ENCODE results near the gene VANGL2.

VANGL2 gene

DNA sequence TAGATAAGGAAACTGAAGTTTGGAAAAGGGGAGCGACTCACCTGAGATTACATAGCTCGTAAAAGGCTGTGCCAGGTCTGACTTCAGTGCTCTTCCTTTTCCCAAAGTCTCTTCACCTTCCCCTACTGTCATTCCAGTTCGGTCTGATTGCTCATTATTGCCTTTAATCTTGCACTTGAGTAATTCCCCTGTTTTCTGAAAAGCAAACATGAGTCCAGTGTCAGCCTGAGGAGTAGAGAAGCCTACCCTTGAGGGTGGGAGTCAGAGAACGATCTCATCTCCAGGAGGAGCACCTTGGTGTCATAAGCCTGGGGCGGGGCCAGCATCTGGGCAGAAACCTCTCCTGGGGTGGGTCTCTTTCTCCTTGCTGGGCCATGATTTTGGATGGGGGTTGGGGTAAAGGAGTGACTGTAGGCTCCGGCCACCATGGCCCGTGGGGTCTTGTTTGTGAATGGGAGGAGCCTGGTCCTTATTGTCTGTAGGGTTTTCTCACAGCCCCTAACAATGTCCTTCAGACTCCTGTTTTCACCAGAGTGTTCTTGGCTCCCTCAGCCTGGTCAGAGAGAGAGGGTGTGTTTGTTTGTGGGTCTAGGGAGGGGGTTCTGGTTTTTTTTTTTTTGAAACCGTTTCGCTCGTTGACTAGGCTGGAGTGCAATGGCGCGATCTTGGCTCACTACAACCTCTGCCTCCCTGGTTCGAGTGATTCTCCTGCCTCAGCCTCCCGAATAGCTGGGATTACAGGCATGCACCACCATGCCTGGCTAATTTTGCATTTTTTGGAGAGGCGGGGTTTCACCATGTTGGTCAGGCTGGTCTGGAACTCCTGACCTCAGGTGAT is 6.0 kb downstream of the VANGL2 start:
- DNase-seq: no peak

DNA sequence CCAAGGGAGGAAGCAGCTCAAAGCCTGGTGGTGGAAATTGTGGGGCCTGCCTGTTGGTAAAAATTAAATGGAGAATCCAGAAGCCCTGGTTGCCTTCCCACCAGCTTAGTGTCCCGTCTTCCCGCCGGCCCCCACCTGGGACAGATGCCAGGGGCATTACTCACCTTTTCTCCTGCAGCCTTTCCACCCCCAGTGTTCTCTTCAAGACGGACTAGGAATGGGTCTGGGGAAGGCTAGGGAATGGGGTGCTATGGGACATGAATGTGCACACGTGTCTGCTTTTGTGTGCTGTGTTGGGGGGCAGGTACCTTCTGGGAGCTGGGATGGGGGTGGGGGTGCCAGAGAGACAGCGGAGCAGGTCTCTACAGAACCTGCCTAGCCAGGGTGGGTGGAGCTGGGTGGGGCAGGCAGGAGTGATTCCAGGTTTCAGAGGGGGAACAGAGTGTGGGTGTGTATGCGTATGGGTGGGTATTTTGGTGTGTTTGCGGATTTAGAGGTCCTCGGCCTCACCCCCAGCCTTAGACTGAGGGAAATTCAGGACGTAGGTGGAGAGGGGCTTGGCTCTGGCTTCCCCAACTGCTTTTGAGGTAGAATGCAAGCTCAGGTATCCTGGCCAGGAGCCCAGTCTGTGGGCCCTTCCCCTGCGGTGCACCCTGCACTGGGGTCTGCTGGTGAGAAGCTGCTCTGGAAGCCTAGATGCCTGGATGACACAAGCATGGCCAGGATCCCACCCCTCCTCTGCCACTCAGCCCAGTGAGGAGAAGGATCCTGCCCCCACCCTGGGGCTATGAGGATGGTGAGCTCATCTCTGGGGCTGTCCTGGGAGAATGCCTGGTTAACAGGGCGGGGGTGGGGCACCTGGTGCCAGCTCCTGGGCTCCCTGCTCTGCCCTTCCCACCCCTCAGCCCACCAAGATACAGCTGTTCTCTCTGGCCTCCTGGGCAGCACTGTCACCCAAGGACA is 7.8 kb downstream of the VANGL2 start:
- no peak for DNase-seq

DNA sequence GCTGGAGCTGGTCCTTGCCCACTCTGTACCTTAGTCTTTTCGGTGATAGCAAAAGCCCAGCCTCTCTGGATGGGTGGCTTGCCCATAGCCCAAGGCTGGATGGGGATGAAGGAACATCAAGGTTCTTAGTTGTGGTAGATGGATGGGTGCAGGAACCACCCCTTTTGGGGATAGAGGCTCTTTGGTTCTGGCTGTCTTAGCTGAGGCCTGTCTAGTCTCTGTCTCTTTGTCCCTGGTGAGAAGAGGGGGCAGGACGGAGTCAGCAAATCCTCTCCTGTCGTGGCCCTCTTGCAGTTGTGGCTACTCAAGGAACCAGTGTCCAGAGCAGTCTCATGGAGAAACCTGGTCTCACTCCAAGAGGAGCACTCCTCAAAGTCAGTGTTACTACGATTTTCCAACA is 8.5 kb downstream of the VANGL2 start:
- DNase-seq: no peak

DNA sequence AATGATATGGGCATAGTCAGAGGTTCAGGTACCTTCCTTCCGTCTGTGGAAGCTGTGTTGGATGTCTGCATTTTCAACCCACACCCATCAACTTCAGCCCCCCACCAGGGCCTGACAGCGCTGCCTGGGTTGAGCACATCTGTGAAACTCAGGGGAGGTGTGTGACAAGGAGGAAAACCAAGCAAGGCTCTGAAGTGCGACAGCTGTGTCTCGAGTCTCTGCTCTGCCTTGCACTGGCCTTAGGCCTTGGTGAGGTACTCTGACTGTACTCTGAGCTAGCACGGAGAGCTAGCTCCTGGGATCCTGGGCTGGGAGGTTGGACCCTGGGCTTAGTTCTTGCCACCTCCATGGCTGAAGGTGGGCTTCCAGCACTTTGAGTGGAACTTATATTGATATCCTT is 9.1 kb downstream of the VANGL2 start:
- no peak for DNase-seq

DNA sequence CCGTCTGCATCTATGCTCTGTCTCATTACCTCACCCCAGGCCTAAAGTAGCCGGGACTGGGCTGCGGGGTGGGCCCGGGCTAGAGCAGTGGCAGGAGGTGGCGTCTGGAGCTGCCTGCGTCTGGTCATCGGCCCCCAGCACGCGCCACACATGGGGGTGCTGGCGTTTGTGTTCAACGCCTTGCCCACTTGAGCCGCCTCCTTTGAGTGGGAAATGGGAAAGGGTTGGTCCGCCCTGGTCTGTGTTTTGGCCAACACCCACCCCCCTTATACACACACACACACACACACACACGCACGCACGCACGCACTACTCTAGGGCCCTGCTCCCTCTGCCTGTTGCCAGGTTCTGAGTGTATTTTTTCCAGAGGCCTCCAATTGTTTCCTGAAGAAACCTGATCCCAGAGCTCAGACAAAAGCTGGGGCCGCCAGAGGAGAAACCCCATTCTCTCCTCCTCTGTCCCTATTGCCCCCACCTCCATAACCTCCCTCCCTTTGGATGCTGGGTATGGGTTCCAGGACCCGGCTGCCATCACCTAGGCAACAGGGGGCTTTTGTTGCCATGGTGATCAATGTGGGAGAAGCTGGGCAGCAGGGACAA is 10.1 kb downstream of the VANGL2 start:
- DNase-seq: no peak

DNA sequence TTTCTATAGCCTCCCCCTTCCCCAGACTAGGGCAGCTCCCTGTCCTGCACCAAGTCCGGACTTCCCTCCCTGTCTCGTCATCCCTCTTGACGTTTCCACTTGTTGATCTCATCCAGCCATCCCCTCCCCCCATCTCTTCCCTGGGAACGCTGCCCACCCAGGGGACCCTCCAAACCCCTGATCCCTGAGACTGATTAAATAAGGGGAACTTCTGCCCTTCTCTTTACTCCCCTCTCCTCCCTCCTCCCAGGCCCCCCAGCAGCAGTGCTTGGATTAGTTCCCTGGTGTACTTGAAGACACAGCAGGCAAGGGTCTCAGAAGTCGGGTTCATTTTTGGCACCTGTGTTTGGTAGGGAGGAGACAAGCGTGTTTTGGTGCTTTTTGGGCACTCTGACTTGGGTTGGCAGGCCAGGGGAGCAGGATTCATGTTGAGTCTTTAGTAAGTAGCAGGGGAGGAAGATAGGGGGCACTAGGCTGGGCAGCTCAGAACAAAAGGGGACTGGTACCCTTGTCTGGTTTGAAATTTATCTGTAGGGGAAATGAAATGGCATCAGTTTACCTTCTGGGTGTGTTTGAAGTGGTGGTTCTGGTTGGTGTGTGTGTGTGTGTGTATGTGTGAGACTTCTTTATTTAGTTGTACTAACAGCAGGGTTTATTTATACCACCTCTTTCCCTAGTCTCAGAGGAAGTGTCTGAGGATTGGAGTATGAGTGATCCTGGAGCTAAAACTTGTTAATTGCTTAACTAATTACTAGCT is 11.1 kb downstream of the VANGL2 start:
- DNase-seq: no peak

DNA sequence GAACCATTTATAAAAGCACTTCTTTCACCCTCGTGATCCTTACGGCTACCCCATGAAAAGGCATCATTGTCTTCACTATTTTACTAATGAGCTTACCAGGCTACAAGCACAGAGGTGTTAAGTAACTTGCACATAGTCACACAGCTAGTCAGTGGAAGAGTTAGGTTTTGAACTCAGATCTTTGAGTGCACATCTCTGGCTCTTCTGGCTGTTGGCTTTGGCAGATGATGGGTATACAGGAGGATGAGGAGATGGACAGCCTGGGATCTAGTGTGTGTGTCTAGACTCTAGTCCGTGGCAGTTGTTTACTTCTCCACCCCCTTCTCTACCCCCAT is 11.6 kb downstream of the VANGL2 start:
- DNase-seq: no peak

DNA sequence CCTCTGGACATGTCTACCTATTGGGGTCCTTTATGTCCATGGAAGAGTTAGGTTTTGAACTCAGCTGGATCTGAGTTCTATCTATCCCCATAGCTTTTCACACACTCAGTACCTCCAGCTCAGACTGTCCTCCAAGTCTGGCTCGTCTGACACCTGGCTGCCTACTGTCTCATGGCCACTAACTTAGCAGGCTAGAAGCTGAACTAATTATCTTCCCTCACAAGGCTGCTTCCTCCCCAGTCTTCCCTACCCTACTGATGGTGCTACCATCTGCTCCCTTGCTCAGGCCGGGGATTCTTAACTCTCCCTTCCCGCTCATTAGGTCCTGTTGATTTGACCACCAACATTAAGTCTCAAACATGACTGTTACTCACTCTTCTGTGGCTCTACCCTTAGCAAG is 13.4 kb downstream of the VANGL2 start:
- no peak for DNase-seq

DNA sequence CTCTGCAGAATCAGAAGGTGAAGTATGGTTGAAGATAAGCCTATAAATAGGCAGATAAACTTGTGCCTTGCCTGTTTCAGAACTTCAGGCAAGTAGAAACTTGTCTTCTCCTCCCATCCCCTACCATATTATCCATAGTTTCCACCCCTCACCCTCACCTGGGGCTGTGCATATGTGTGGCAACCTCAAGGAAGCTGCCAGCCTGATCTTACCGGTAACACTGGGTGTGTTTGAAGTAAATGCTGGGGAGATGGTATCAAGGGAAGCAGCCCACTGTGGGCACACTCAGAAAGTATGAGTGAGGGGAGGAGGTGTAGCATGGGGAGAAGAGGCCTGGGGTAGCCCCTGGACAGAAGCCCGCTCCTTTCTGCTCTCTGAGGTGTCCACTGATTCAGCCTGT is 14.5 kb downstream of the VANGL2 start:
- no peak for DNase-seq

DNA sequence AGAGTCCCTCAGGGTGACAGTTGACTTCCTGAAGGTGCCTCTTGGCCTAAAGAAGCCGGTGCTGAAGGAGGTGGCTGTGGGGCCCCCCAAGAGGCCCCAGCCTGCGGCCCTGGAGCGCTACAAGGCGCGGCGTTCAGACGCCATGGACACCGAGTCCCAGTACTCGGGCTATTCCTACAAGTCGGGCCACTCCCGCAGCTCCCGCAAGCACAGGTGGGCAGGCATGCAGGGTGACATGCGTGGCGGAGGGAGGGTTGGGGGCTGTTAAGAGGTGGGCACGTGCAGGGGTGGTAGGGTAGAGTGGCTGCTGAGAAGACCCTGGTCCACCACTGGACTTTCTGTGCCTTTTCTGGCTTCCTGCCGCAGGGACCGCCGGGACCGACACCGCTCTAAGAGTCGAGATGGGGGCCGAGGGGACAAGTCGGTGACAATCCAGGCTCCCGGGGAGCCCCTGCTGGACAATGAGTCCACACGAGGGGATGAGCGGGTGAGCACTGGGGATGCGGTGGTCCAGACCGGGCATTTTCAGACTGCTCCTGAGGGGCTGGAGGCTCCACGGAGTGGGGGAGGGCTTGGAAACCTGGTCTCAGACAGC is 15.4 kb downstream of the VANGL2 start:
- DNase-seq: no peak

DNA sequence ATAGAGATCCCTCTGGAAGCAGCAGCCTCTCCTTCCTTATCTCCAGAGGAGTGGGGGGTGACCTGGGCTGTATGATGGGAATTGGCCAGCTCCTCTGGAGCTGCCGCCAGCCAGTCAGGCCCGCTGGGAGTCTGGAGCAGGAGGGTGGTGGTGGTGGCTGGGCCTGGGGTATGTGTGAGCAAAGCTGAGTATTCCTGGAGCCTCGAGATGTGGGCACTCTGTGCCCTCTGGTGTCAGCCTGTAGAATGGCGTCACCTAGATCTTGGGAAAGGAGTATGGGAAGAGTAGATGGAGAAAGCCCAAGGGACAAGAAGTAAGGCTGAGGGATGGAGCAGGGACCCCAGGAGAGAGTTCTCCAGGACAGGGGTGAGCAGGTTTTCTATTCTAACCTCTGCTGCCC is 16.0 kb downstream of the VANGL2 start:
- no peak for DNase-seq

DNA sequence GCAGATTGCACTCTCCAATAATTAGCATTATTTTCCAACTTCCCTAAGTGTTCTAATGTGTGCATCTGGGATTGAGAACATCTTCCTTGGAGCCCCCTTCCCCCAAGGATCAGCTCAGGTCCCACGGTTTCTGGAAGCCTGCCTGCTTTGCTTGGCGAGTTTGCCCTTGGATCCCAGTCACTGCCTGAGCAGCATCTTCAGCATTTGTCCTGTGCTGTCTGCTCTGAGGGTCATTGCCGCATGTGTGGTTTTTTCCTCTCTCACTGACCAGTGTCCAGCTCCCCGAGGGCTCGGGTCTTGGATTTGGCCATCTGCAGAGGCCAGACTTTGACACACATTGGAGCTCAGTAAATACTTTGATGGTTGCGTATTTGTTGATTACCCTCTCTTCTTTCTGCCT is 18.1 kb downstream of the VANGL2 start:
- DNase-seq: no peak

DNA sequence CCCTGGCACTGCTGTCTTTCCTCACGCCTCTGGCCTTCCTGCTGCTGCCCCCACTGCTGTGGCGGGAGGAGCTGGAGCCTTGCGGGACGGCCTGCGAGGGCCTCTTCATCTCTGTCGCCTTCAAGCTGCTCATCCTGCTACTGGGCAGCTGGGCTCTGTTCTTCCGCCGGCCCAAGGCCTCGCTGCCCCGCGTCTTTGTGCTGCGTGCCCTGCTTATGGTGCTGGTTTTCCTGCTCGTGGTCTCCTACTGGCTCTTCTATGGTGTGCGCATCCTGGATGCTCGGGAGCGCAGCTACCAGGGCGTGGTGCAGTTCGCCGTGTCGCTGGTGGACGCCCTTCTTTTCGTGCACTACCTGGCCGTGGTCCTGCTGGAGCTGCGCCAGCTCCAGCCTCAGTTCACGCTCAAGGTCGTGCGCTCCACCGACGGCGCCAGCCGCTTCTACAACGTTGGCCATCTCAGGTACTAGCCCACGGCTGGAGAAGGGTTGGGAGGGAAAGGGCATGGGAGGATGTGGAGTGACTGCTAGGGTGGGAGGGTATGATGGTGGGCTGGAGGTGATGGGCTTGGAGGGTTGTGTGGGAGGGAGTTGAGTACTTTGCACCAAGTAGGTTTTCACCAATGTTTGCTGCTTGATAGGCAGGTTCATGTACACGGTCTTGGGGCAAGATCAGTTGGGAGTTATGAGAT is 18.9 kb downstream of the VANGL2 start:
- DNase-seq: no peak

DNA sequence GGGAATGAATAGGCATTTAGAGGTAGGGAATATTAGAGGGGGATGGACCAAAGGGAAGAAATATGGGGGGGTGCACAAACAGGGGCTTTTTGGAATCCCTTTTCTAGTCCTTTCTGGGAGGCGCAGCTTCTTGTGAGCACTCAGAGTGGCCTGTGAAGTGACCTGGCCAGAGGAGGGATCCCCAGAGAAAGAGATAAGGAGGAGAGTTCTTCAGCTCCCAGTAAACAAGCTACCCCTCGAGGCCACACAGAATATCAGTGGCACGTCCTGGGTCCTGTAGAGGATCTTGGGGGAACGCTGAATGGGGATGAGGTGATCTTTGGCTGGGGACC is 19.4 kb downstream of the VANGL2 start:
- DNase-seq: no peak

DNA sequence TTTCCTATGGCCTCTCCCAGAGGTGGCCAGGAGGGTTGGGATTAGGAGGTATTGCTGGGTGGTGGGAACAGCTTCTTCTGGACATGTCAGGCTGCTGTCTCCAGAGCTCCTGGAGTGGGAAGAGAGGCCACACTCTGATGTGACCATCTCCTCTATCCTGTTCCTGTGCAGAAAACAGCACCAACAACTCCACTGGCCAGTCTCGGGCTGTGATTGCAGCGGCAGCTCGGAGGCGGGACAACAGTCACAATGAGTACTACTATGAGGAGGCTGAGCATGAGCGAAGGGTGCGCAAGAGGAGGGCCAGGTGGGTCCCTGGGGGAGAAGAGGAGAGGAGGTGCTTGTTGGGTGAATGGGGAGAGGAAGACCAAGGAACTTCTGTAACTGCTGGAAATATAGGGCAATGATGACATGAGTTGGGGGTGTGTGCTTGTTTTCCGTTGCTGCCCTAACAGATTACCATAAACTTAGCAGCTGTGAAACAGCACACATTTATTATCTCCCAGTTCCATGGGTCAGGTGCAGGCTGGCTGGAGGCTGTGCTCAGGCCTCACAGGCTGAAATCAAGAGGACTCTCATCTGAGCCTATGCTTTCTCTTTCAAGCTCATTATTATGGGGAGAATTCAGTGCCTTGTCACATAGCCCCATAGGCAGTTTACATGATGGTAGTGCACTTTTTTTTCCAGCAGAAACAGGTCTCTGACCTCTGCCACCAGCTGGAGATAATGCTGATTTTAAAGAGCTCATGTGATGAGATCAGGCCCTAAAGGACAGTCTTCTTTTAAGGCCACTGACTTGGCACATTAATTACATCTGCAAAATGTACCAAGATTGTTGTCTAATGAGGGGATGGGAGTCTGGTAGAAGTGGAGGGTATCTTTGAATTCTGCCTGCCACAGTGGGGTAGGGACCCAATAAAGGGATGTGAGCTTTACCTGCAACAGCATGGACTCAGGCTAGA is 20.8 kb downstream of the VANGL2 start:
- DNase-seq: no peak

DNA sequence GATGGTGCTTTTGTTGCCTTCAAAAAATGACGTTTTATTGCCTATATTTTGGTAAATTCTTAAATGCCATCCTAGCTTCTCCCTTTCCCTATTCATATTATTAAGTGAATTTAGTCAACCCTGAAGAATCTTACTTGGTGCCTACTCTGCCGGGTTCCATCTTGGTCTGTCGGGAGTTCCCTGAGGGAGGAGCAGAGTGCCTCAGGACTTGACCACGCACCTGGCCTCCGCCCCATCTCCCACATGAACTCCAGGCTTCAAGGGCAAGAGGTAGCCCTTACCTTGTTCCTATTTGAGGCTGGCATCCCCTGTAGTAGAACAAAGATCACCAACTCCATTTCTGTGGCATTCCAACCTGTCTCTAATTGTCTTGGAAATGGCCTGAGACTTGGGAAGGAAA is 21.5 kb downstream of the VANGL2 start:
- DNase-seq: no peak

DNA sequence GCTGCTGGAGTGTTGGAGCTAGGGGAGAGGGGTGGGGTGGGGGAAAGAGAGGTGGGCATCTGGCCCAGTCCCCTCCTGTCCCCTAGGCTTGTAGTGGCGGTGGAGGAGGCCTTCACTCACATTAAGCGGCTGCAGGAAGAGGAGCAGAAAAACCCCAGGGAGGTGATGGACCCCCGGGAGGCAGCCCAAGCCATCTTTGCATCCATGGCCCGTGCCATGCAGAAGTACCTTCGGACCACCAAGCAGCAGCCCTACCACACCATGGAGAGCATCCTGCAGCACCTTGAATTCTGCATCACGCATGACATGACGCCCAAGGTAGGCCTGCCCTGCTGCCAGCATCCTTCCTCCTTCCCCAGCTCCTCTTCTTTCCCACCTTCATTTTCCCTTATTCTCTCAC is 23.6 kb downstream of the VANGL2 start:
- DNase-seq: no peak

DNA sequence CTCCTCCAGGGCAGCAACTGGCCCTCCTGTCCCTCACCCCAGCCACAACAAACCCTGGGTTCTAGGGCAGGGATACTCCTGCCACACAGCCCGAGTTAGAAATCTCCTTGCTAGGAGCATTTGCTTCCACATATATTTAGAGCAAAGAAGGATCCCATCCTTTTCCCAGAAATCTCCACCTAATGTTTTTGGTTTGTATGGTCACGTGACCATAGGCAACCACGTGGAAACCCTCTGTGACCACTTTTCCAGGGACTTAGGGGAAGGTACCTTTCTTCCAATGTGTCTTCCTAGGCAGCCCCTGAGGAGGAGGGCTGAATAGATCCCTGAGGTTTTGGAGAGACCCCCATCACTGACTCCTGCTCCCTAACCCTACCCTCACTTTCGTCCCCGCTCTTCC is 25.5 kb downstream of the VANGL2 start:
- no peak for DNase-seq

DNA sequence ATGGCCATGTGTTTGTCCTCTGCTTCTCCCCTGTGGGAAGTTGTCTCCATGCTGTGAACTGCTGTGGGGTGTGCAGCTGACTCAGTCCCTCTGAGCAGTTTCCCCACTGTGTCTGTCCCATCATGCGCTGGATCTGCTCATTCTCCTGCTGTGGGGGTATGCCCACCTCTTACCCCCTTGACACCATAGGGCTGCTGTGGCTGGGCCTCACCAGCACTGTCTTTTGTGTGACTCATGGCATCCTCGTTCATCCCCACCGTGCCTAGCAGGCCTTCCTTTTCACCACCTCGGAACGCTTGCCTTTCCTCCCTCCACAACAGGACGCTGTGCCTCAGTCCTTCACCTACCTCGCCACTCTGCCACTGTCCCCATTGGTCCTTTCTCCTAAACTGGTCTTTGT is 27.3 kb downstream of the VANGL2 start:
- no peak for DNase-seq

DNA sequence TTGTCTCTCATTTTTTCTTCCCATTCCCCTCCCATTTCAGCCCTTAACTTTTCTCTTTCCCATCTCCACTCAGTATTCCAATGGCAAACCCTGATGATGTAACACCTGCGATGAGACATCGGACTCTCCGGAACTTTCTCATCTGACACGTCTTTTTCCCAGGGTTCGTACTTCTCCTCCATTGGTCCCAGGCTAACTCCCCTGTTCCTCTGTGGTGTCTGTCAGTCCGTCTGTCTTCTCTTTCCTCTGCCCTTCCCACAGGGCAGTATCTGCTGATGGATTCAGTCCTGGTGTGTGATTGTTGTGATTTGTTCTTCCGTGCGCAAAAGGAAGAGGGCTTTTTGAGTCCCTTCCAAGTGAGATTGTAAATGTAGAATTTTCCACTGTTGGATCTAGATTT is 27.7 kb downstream of the VANGL2 start:
- no peak for DNase-seq

DNA sequence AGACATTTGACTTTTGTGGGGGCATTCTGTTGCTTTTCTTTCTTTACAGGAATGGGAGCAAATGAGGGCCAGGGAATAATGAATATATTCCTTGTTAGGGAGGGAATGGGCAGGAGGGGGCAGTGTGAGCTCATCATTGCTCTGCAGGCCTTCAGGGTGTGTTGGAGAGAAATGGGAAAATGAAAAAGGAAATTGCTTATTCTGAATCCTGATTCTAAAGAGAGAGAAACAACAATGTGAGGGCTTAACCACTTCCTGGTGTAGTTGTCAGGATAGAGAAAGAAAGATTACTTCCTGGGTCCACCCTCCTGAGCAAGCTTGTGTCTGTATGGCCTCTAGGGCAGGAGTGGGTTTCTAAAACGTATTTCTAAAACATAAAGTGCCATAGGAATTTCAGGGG is 28.3 kb downstream of the VANGL2 start:
- DNase-seq: peak in 1 of 5 donors; percentile 75

All from T-helper 1 cell (primary cell).